ENCODE measurements around the gene CAMKV. TPM values are rescaled to one million over a fixed set of nuclear protein-coding genes. Genes with fewer than 3 reads are reported as not detected.
"Not testable (repeated sequence)": the region's sequence is repeated elsewhere in the genome, so short reads cannot be mapped to it uniquely, and the experiment has no call there.

CAMKV gene
- total RNA-seq, 1 donor = not detected

- H3K4me2 ChIP-seq (ENCODE audit: insufficient read depth, low read length) = no peak overlapping the region
- no peak for TF ChIP-seq CTCF (IDR thresholded peaks at IDR 0.05; ENCODE audit: extremely low read depth, low read depth, low read length)
- peak overlapping the region; percentile 42 for H2AFZ ChIP-seq (ENCODE audit: low read length)
- H4K20me1 ChIP-seq (ENCODE audit: insufficient read depth, low read length) = no peaks in the 10 kb centered on the region
- no peaks in the 10 kb centered on the region for H3K36me3 ChIP-seq (ENCODE audit: insufficient read depth, low read length)
- DNase-seq (ENCODE audit: insufficient read length, low spot score, missing footprints) = peak; percentile 3
- H3K27ac ChIP-seq (ENCODE audit: low read depth, low read length) = no peak overlapping the region
- no peaks in the 10 kb centered on the region for H3K4me1 ChIP-seq (ENCODE audit: insufficient read depth, low read length)
- no peak overlapping the region for H3K4me3 ChIP-seq (ENCODE audit: insufficient read depth, low read length)
- H3K79me2 ChIP-seq (ENCODE audit: insufficient read depth, low read length) = no peaks in the 10 kb centered on the region
- H3K9me3 ChIP-seq (ENCODE audit: low read depth, low read length) = no peaks in the 10 kb centered on the region
- no peaks in the 10 kb centered on the region for H3K27me3 ChIP-seq (ENCODE audit: insufficient read depth, low read length)
Observed at GRCh38 chr3:49826016-49826415, 43.7 kb downstream of the CAMKV start.

- not testable (repeated sequence) for H2AFZ ChIP-seq (ENCODE audit: low read length); H3K79me2 ChIP-seq (ENCODE audit: insufficient read depth, low read length); H3K27me3 ChIP-seq (ENCODE audit: insufficient read depth, low read length); H3K36me3 ChIP-seq (ENCODE audit: insufficient read depth, low read length); H3K4me3 ChIP-seq (ENCODE audit: insufficient read depth, low read length); H3K27ac ChIP-seq (ENCODE audit: low read depth, low read length); H4K20me1 ChIP-seq (ENCODE audit: insufficient read depth, low read length); H3K9me3 ChIP-seq (ENCODE audit: low read depth, low read length); H3K4me1 ChIP-seq (ENCODE audit: insufficient read depth, low read length); H3K4me2 ChIP-seq (ENCODE audit: insufficient read depth, low read length); DNase-seq (ENCODE audit: insufficient read length, low spot score, missing footprints)
Observed at GRCh38 chr3:49823131-49823530, 46.6 kb downstream of the CAMKV start.

- Histone ChIP-seq H3K9me3 (ENCODE audit: low read depth, low read length) (no peaks in the 10 kb centered on the region), H2AFZ (ENCODE audit: low read length) (peak within 1 kb of the TSS; percentile 92), H4K20me1 (ENCODE audit: insufficient read depth, low read length) (no peaks in the 10 kb centered on the region), H3K36me3 (ENCODE audit: insufficient read depth, low read length) (peaks cover 32% of the 10 kb centered on the region), H3K27ac (ENCODE audit: low read depth, low read length) (peak within 1 kb of the TSS; percentile 79), H3K79me2 (ENCODE audit: insufficient read depth, low read length) (peaks cover 8% of the 10 kb centered on the region), H3K27me3 (ENCODE audit: insufficient read depth, low read length) (no peaks in the 10 kb centered on the region), H3K4me3 (ENCODE audit: insufficient read depth, low read length) (peak within 1 kb of the TSS; percentile 78), H3K4me1 (ENCODE audit: insufficient read depth, low read length) (peaks cover 16% of the 10 kb centered on the region), H3K4me2 (ENCODE audit: insufficient read depth, low read length) (peak within 1 kb of the TSS; percentile 94)
- no peak for TF ChIP-seq CTCF (IDR thresholded peaks at IDR 0.05; ENCODE audit: extremely low read depth, low read depth, low read length)
- DNase-seq (ENCODE audit: insufficient read length, low spot score, missing footprints) = peak; percentile 96
Observed at GRCh38 chr3:49813497-49814174, 56.1 kb downstream of the CAMKV start, which contains the start of gene UBA7. UBA7 (minus strand) TSS chr3:49813953; CDS start chr3:49813787, 166 bp downstream.

- peak overlapping the region; percentile 92 for H2AFZ ChIP-seq (ENCODE audit: low read length)
- H3K27me3 ChIP-seq (ENCODE audit: insufficient read depth, low read length) = no peaks in the 10 kb centered on the region
- no peaks in the 10 kb centered on the region for H4K20me1 ChIP-seq (ENCODE audit: insufficient read depth, low read length)
- H3K36me3 ChIP-seq (ENCODE audit: insufficient read depth, low read length) = peaks cover 32% of the 10 kb centered on the region
- no peak for TF ChIP-seq CTCF (IDR thresholded peaks at IDR 0.05; ENCODE audit: extremely low read depth, low read depth, low read length)
- peaks cover 8% of the 10 kb centered on the region for H3K79me2 ChIP-seq (ENCODE audit: insufficient read depth, low read length)
- H3K9me3 ChIP-seq (ENCODE audit: low read depth, low read length) = no peaks in the 10 kb centered on the region
- H3K4me1 ChIP-seq (ENCODE audit: insufficient read depth, low read length) = peaks cover 16% of the 10 kb centered on the region
- peak; percentile 76 for DNase-seq (ENCODE audit: insufficient read length, low spot score, missing footprints)
- H3K27ac ChIP-seq (ENCODE audit: low read depth, low read length) = peak overlapping the region; percentile 79
- peak overlapping the region; percentile 94 for H3K4me2 ChIP-seq (ENCODE audit: insufficient read depth, low read length)
- peak overlapping the region; percentile 78 for H3K4me3 ChIP-seq (ENCODE audit: insufficient read depth, low read length)
Observed at GRCh38 chr3:49812916-49813496, 56.7 kb downstream of the CAMKV start.

Small RNA genes within 50 kb of the gene (small RNA-seq; reads per million reads assigned to genes)
- gene RN7SL217P = not detected

Other genes starting within 250 kb of the CAMKV start
- 98.8 and 101 TPM in 2 replicates for gene APEH, start 195.6 kb downstream of the CAMKV start, total RNA-seq
- gene MST1, start 180.4 kb downstream of the CAMKV start, total RNA-seq = 6.5 and 6.9 TPM in 2 replicates
- 25.0 and 33.3 TPM in 2 replicates for gene RNF123, start 180.3 kb downstream of the CAMKV start, total RNA-seq
- gene AMIGO3, start 150.2 kb downstream of the CAMKV start, total RNA-seq = 0.29 and 1.8 TPM in 2 replicates
- gene GMPPB, start 146.0 kb downstream of the CAMKV start, total RNA-seq = 17.4 and 21.0 TPM in 2 replicates
- 46.9 and 48.5 TPM in 2 replicates for gene IP6K1, start 83.4 kb downstream of the CAMKV start, total RNA-seq
- under 0.01 TPM in 1 of 2 replicates, not detected in the other for gene CDHR4, start 70.0 kb downstream of the CAMKV start, total RNA-seq
- 5.8 and 6.5 TPM in 2 replicates for gene INKA1, start 66.6 kb downstream of the CAMKV start, total RNA-seq
- gene UBA7, start 56.0 kb downstream of the CAMKV start, total RNA-seq = 76.7 and 81.3 TPM in 2 replicates
- gene TRAIP, start 13.3 kb downstream of the CAMKV start, total RNA-seq = 1.4 and 2.4 TPM in 2 replicates
- 0.72 and 1.8 TPM in 2 replicates for gene MST1R, start 34.0 kb upstream of the CAMKV start, total RNA-seq
- 13.0 and 14.1 TPM in 2 replicates for gene MON1A, start 59.9 kb upstream of the CAMKV start, total RNA-seq
- gene RBM6, start 70.2 kb upstream of the CAMKV start, total RNA-seq = 50.7 and 55.1 TPM in 2 replicates
- 148 and 150 TPM in 2 replicates for gene RBM5, start 219.0 kb upstream of the CAMKV start, total RNA-seq